ENCODE data around the gene LY6G6F.

Gene LY6G6F

DNA sequence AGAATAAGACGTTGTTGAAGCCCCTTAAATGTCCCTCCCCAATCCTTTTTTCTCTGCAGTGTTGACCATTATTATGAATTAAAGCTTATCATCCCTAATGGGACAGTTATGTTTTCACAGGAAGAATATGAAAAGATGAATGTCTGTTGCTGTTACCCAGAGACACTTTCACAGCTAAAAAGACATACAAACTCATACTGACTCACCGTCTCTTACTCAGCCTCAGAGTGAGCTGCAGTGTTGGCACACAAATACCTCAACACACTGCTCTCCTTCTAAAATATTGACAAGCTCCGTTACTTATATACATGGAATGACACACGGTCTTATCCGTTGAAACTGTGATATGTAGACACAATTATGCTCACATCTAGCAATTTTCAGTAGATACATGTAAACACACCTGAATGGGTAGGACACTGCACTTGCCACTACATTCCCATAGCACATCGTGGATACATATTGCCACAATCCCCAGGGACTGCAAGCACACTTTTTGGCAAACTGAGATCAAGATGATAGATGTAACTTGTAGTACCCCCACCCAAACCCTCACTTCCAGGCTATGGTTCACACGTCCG is 46.2 kb downstream of the LY6G6F start:
- no peak overlapping the region; the same call in 1 of the 2 replicates for H3K27ac ChIP-seq
- no peak for DNase-seq (ENCODE audit: low read depth, low spot score)
- no peak overlapping the region for H3K4me3 ChIP-seq
- H3K9me3 ChIP-seq (ENCODE audit: low read depth, low read length): no peaks in the 10 kb centered on the region
- TF ChIP-seq FOXP2 (optimal IDR thresholded peaks at IDR 0.05; ENCODE audit: control extremely low read depth, extremely low read length, insufficient read depth) (no peak), POLR2AphosphoS5 (IDR thresholded peaks at IDR 0.05; ENCODE audit: borderline replicate concordance, low read depth, low read length) (no peak), EZH2 (IDR thresholded peaks at IDR 0.05) (no peak)
- H3K9ac ChIP-seq (ENCODE audit: insufficient read length): no peak overlapping the region
- H3K36me3 ChIP-seq (ENCODE audit: insufficient read depth, low read length): peaks cover 12% of the 10 kb centered on the region; the same call in 1 of the 2 replicates

DNA sequence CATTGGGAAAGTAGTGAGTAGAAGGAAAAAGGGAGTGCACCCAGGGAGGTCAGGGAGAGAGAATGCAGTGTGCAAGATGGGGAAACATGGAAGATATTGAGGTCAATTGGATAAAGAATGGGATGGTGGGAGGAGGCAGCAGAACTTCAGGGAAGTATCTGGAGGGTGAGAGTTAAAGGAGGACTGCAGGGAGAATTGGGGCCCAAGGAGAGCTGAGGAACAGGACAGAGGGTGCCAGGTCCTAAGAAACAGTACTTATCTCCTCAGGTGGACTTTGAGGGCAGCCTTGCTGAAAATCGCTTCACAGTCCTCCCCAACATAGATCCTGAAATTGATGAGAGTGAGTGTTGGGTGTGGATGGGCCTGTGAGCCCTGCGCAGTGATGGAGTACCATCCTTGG is 51.6 kb downstream of the LY6G6F start:
- no peak overlapping the region for H3K27ac ChIP-seq
- H3K9ac ChIP-seq (ENCODE audit: insufficient read length): no peak overlapping the region
- no peaks in the 10 kb centered on the region for H3K9me3 ChIP-seq (ENCODE audit: low read depth, low read length)
- H3K4me3 ChIP-seq: no peak overlapping the region
- DNase-seq (ENCODE audit: low read depth, low spot score): no peak
- TF ChIP-seq EZH2 (IDR thresholded peaks at IDR 0.05) (no peak), FOXP2 (optimal IDR thresholded peaks at IDR 0.05; ENCODE audit: control extremely low read depth, extremely low read length, insufficient read depth) (no peak), POLR2AphosphoS5 (IDR thresholded peaks at IDR 0.05; ENCODE audit: borderline replicate concordance, low read depth, low read length) (no peak)
- peaks cover 51% of the 10 kb centered on the region for H3K36me3 ChIP-seq (ENCODE audit: insufficient read depth, low read length)
